OCI-LY7 (cell line): ENCODE results near the gene C9orf57. TPM values are rescaled to one million over a fixed set of nuclear protein-coding genes. Genes with fewer than 3 reads are reported as not detected.

Experiments
- BruUV-seq: library from RNA; stranded (reverse); fragments of 400-500 nt; replicated peaks from 2 replicates; lab custom pipeline; 2021; lab: Mats Ljungman, UMichigan
- CTCF ChIA-PET: fragments of 300-600 bp; sonication (Branson Sonifier 250); formaldehyde crosslinking; loops from one replicate; lab custom pipeline; 2022; ENCODE audit warnings: antibody characterized with exemption; ENCODE audit not compliant: unreplicated experiment; lab: Charles Lee
- POLR2A ChIA-PET: fragments of 300-600 bp; sonication (Branson Sonifier 250); formaldehyde crosslinking; loops from one replicate; lab custom pipeline; 2022; ENCODE audit warnings: antibody characterized with exemption; lab: Charles Lee
- DNase-seq: peaks from one replicate; pipeline ENCODE4 v3.0.0-alpha.2; 2015; ENCODE audit warnings: low spot score
- H2AFZ ChIP-seq: fragments of 200-600 bp; sonication (generic), shearing (Covaris generic); 2 replicates; pipeline ENCODE4 v1.6.1; 2014; ENCODE audit warnings: mild to moderate bottlenecking, antibody characterized with exemption, low read length, moderate library complexity
- H3K27ac ChIP-seq: fragments of 200-600 bp; sonication (generic); 2 replicates; pipeline ENCODE4 v1.5.1; 2014; ENCODE audit warnings: mixed run types, low read depth, mild to moderate bottlenecking, moderate library complexity, low read length, inconsistent platforms; ENCODE audit not compliant: poor library complexity, severe bottlenecking
- H3K36me3 ChIP-seq: fragments of 200-600 bp; sonication (generic); 2 replicates; pipeline ENCODE4 v1.6.1; 2014; ENCODE audit warnings: mild to moderate bottlenecking, antibody characterized with exemption, low read length, moderate library complexity, mixed read lengths; ENCODE audit not compliant: insufficient read depth
- H3K4me1 ChIP-seq: fragments of 200-600 bp; sonication (generic); 2 replicates; pipeline ENCODE4 v1.5.1; 2014; ENCODE audit warnings: mild to moderate bottlenecking, low read length; ENCODE audit not compliant: insufficient read depth, poor library complexity, severe bottlenecking
- H3K4me2 ChIP-seq: fragments of 200-600 bp; sonication (generic); 2 replicates; pipeline ENCODE4 v1.6.1; 2014; ENCODE audit warnings: mild to moderate bottlenecking, low read length
- H3K4me3 ChIP-seq: fragments of 200-600 bp; sonication (generic); 2 replicates; pipeline ENCODE4 v1.5.1; 2014; ENCODE audit warnings: mild to moderate bottlenecking, low read depth, low read length; ENCODE audit not compliant: poor library complexity, severe bottlenecking
- H3K79me2 ChIP-seq: fragments of 200-600 bp; sonication (generic); 2 replicates; pipeline ENCODE4 v1.6.1; 2016; ENCODE audit warnings: low read depth, mild to moderate bottlenecking, low read length, moderate library complexity, mixed read lengths; ENCODE audit not compliant: insufficient read depth
- H3K9me2 ChIP-seq: fragments of 200-600 bp; sonication (generic); 2 replicates; pipeline ENCODE4 v1.6.1; 2016; ENCODE audit warnings: mild to moderate bottlenecking, low read length, mixed read lengths; ENCODE audit not compliant: insufficient read depth
- H3K9me3 ChIP-seq: fragments of 200-600 bp; sonication (generic); 2 replicates; pipeline ENCODE4 v1.6.1; 2014; ENCODE audit warnings: mild to moderate bottlenecking, mixed run types, low read length, mixed read lengths
- H4K20me1 ChIP-seq: fragments of 200-600 bp; sonication (generic); 2 replicates; pipeline ENCODE4 v1.6.1; 2014; ENCODE audit warnings: mild to moderate bottlenecking, antibody characterized with exemption, low read length, moderate library complexity, mixed read lengths; ENCODE audit not compliant: insufficient read depth
- CTCF ChIP-seq: fragments of 200-600 bp; sonication (generic); conservative IDR thresholded peaks from 2 replicates; pipeline ENCODE4 v1.5.1; 2014; ENCODE audit warnings: mild to moderate bottlenecking, antibody characterized with exemption, low read length, moderate library complexity, mixed read lengths
- EZH2phosphoT487 ChIP-seq: fragments of 200-600 bp; sonication (generic); IDR thresholded peaks from 2 replicates; pipeline ENCODE4 v1.6.1; 2018; ENCODE audit warnings: low read depth, borderline replicate concordance, mild to moderate bottlenecking, mixed run types, antibody characterized with exemption, low read length, moderate library complexity, mixed read lengths
- intact Hi-C: fragments of 100-400 bp; cut with micrococcal nuclease; formaldehyde crosslinking; loops from one replicate; pipeline ENCODE4 v1.10.0; 2022; ENCODE audit not compliant: unreplicated experiment
- total RNA-seq, 2 experiments: library from RNA; depleted of rRNA in 1 of 2; stranded (reverse); fragments of >200 nt in 1 of 2; shearing (Covaris generic) in 1 of 2; gene quantifications; 2 replicates each; pipeline ENCODE4 v1.2.3, GENCODE V29; 2014 to 2022

C9orf57 gene
- total RNA-seq, 2 experiments from 2014 or later = not detected

- TF ChIP-seq CTCF (no peak), EZH2phosphoT487 (no peak)
- Histone ChIP-seq H3K27ac (no peak overlapping the region), H3K4me2 (no peak overlapping the region), H3K9me2 (no peaks in the 10 kb centered on the region), H3K4me1 (no peaks in the 10 kb centered on the region), H3K79me2 (no peaks in the 10 kb centered on the region), H4K20me1 (no peaks in the 10 kb centered on the region), H2AFZ (no peak overlapping the region), H3K4me3 (no peak overlapping the region), H3K9me3 (no peaks in the 10 kb centered on the region), H3K36me3 (no peaks in the 10 kb centered on the region)
- POLR2A ChIA-PET = no interaction called here
- DNase-seq = no peak
- CTCF ChIA-PET = no interaction called here
- no TSS peak for BruUV-seq
- intact Hi-C loops = no loop called here
Observed at GRCh38 chr9:72037571-72037970, 22.8 kb downstream of the C9orf57 start.

GRCh38 chr9:72030767-72031166, 29.6 kb downstream of the C9orf57 start:
- DNase-seq = no peak
- H3K4me1 ChIP-seq = no peaks in the 10 kb centered on the region
- H3K79me2 ChIP-seq = no peaks in the 10 kb centered on the region
- CTCF ChIA-PET = no interaction called here
- intact Hi-C loops = no loop called here
- no peak overlapping the region for H2AFZ ChIP-seq
- H4K20me1 ChIP-seq = no peaks in the 10 kb centered on the region
- POLR2A ChIA-PET = interaction anchor here (0.5 to 1.7 kb wide), 5 partner anchors 14 to 365 kb away, joined by 3 to 4 read pairs (median 3); no protein-coding TSS in a partner anchor
- no peaks in the 10 kb centered on the region for H3K9me3 ChIP-seq
- H3K36me3 ChIP-seq = no peaks in the 10 kb centered on the region
- H3K9me2 ChIP-seq = no peaks in the 10 kb centered on the region
- TF ChIP-seq CTCF (no peak), EZH2phosphoT487 (no peak)
- H3K4me2 ChIP-seq = no peak overlapping the region
- no TSS peak for BruUV-seq
- no peak overlapping the region for H3K4me3 ChIP-seq
- no peak overlapping the region for H3K27ac ChIP-seq

- H3K9me3 ChIP-seq = no peaks in the 10 kb centered on the region
- no peak for TF ChIP-seq EZH2phosphoT487
- no peak for TF ChIP-seq CTCF
- POLR2A ChIA-PET = interaction anchor here (0.5 to 1.7 kb wide), 6 partner anchors 18 to 753 kb away, joined by 3 to 4 read pairs (median 3); no protein-coding TSS in a partner anchor
- no peak overlapping the region for H3K4me3 ChIP-seq
- no peaks in the 10 kb centered on the region for H4K20me1 ChIP-seq
- intact Hi-C loops = loop anchor here (5.0 to 10.0 kb wide), 2 partner anchors 263 to 745 kb away; partner anchors contain the start of gene CEMIP2
- H2AFZ ChIP-seq = no peak overlapping the region
- H3K9me2 ChIP-seq = no peaks in the 10 kb centered on the region
- no peak for DNase-seq
- H3K36me3 ChIP-seq = no peaks in the 10 kb centered on the region
- no peak overlapping the region for H3K27ac ChIP-seq
- H3K79me2 ChIP-seq = no peaks in the 10 kb centered on the region
- no TSS peak for BruUV-seq
- H3K4me2 ChIP-seq = no peak overlapping the region
- CTCF ChIA-PET = no interaction called here
- no peaks in the 10 kb centered on the region for H3K4me1 ChIP-seq
Observed at GRCh38 chr9:72029986-72030385, 30.4 kb downstream of the C9orf57 start.
